GM19455 (cell line): ENCODE data around the gene ACAT2.
"Not testable (repeated sequence)": the region's sequence is repeated elsewhere in the genome, so short reads cannot be mapped to it uniquely, and the experiment has no call there.

Source experiments
- ATAC-seq: cut with Tn5 transposase; IDR thresholded peaks from one replicate; pipeline ENCODE4 v1.9.1; 2021; ENCODE audit not compliant: unreplicated experiment

ACAT2 gene

DNA sequence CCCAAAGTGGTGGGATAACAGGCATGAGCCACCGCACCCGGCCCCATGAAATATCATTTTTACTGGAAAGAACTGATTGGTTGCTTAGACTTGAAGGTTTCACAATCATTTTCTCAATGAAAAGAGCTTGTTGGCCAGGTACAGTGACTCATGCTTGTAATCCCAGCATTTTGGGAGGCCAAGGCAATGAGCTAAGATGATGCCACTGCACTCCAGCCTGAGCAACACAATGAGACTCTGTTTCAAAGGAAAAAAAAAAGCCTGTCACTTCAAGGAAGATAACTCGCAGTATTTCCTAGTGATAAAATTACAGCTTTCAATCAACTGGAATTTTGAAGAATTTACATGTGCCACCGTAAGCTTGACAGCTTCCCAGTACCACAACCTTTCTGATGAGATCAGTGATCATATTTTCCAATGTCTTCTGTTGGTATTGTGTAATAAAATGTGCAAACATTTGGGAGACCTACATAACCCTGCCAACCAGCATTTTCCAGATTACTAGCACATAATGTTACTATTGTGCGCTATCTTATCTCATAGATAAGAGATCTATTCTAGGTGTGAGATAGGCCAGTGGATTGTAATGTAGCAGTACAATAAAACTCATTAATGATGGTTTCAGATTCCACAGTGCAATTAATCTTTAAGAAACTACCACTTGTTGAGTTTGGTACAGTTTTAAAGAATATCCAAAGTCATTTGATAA is 45.5 kb downstream of the ACAT2 start:
- ATAC-seq: no peak

DNA sequence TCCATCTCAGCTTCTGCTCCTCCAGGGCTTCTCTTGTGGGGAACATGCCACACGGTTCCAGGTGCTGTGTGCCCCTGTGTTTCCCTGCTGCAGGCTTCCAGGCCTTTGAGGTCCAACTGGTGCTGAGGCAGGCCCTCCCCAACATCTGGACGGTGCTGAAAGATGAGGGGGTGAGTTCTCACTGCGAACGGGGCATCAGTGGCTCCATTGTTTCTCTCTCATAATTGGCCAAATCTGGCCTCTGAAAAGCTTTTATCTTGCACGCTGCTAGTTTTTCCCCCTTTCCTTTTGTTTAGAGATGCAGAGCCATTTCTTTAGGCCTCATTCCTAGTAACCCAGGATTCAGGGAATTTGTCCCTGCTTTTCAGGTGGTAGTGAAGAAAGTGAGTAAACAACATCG is 46.8 kb downstream of the ACAT2 start:
- no peak for ATAC-seq

DNA sequence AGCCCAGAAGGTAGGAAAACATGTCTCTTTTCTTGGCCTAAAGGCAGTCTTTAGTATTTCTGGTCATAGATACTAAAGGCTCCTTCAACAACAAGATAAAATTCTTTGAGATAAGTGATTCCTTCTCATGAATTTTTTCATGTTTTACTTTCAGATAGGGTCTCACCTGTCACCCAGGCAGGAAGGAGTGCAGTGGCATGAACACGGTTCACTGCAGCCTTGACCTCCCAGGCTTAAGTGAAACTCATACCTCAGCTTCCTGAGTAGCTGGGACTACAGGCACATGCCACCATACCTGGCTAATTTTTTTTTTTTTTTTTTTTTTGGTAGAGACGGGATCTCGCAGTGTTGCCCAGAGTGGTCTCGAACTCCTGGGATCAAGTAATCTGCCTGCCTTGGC is 47.3 kb downstream of the ACAT2 start:
- no peak for ATAC-seq

DNA sequence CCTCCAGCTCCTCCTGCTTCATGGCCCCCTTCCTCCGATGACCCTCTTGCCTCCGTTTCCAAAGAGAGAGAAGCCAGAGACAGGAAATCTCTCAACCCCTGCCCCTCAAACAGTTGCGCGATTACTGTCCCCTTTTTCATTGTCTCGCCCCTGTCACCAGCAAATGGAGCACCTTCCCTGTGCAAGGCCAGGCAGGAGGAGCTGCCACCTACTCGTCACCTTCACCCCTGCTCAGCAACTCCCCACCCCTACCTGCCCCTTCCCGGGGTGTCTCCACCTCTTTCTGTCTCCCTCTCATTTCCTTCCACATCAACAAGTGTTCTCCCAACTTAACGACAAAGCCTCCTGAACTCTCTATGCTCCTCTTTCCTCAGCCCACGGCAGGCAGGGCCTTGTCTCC is 51.9 kb downstream of the ACAT2 start:
- ATAC-seq: no peak

DNA sequence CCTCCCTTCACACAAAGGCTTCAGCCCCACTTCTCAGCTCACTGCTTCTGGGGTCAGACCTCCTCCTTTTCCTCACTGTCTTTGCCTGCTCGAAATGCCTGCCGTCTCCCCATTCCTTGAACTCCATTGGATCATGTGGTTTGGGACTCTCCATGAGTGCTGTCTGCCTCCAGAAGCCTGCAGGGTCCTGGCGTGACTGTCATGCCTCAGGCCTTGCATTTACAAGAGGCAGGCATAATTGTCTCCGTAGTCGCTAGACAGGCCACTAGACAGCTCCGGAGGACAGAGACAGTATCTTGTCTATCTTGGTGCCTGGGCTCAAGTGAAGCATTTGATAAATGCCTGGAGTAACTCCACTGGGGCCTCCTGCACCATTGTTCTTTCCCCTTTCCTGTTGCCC is 53.6 kb downstream of the ACAT2 start:
- ATAC-seq: no peak

DNA sequence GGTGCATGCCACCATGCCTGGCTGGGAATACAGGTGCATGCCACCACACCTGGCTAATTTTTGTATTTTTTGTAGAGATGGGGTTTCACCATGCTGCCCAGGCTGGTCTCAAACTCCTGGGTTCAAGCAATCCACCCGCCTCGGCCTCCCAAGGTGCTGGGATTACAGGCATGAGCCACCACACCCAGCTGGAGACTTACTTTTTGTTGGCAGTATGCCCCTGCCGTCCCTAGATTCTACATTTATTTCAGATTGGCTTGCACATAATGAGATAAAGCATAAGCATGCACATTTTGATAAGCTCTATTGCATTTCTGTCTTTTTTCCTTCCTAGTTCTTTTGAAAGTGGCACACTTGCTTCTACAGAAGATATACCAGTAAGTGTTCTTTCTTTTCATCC is 54.9 kb downstream of the ACAT2 start:
- ATAC-seq: not testable (repeated sequence)

DNA sequence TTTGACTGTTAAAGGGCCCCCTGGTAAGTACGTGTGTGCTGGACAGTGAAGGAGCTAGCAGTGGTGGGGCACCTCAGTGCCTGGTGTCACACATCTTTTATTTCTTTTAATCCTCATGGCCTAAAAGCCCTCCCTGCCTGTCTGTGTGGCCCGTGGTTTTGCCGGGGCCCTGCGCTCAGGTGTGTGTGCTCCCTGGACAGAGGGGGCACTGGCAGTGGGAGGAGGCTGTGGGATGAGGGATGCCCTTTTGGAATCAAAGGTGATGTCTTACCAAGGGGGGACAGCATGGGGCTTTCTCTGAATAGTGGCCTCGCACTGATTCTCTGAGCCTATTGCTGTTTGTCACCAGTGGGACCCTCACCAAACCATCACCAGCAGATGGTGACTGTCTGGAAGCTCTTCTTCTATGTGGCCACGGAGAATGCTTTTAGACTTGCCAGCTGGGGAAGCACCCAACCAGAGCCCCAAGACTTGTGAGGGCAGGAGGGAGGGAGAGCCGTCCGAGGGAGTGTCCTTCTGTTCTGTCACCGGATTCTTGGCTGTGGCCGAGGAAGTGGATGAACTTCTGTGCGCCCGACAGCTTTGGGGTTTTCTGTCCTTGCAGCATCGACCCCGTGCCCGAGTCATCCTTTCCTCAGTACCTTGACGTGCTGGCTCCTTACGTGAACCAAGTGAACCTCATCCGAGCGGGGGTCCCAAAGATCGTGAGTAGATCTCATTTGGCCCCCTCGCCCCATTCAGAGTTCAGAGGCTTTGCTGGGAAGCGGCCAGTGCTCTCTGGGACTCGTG is 56.3 kb downstream of the ACAT2 start:
- no peak for ATAC-seq

DNA sequence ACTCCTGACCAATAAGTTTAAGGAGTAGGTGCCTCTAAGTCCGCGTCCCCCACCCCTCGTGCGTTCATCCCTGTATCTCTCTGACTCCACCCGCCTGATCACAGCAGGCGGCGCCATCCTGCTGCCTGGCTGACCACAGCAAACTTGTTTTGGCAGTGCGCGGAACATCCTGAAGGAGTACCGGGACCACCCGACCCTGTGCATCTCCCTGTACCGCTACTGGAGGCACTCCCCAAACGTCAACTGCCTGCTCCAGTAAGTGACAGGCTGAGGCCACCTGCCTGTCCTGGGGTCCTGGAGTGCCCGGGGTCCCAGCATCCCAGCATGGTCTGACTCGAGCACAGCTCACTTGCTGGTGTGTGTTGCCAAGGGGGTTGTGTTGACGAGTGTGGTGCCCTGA is 57.3 kb downstream of the ACAT2 start:
- ATAC-seq: no peak

DNA sequence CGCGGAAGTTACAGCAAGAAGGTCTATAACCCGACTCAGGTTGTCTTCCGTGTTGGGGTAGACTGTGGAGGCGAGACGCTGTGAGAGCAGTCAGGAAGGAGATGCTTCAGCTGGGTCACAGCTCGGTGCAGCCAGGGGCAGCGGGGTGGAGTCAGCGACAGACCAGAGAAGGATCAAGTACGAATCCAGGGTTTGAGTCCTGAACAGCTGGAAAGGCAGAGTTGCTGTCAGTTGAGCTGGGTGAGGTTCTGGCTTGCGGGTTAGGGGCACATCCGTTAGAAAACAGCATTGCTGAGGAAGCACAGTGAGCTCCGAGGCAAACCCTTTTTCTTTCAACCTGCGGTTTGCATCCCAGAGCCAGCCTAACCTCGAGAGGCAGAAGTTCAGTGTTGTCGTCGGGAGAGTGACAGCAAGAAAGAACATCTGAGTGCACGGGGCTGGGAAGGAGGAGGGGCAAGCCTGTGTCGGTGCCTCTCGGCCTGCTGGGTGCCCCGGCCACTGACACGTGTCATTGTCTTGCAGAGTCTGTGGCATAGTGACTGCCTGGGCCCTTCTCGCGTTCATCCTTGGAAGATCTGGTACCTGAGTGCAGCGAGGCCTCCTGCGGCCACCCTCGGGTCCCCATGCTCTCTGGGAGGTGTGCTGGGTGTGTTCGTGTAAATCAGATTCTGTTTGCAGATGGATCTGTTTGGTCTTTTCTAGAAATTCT is 58.2 kb downstream of the ACAT2 start:
- ATAC-seq: no peak

DNA sequence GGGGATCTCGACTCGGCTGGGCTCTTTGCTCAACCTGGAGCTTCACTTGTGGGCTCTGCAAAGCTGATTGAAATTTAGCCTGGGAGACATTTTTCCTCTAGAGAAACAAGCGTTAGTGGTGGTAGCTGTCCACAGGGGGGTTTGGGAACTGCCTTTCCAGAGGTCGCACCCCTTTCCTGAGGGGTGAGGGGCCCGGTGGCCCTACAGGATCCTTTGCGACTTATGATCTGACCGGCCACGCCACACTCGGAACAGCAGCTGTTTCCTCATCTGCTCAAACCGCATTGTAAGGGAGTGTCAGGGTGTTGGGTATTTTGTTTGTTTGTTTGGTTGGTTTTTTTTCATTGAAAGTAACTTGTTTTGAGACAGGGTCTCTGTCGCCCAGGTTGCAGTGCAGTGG is 59.3 kb downstream of the ACAT2 start:
- ATAC-seq: no peak

DNA sequence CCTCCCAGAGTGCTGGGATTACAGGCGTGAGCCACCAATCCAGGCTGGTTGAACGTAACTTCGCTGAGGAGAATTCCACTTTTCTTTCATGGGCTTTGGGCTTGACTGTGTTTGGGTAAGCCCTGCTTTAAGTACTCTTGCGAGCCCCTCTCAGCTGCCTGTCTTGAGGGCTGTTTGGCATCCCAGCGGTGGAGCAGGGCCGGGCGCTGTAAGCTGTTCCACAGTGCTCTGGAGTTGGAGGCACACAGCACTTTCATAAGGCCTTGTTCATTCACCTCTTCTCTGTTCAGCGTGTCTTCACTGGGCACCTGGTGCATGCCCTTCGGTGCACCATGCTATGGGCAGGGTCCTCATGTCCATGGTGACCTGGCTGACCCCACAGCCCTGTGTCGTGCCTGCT is 59.9 kb downstream of the ACAT2 start:
- ATAC-seq: no peak

DNA sequence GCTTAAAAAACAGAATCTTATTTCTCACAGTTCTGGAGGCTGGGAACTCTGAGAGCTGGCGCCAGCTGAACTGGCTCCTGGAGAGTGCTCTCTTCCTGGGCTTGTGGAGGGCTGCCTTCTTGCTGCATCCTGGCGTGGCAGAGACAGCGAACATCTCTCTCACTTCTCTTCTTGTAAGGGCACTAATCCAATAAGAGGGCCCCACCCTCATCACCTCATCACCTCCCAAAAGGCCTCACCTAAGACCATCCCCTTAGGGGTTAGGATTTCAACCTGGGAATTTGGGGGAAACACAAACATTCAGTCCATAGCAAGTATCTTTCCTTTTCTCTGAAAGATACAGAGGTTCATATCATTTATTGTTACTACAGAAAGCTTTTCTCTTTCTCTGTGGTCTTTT is 62.1 kb downstream of the ACAT2 start:
- ATAC-seq: no peak

DNA sequence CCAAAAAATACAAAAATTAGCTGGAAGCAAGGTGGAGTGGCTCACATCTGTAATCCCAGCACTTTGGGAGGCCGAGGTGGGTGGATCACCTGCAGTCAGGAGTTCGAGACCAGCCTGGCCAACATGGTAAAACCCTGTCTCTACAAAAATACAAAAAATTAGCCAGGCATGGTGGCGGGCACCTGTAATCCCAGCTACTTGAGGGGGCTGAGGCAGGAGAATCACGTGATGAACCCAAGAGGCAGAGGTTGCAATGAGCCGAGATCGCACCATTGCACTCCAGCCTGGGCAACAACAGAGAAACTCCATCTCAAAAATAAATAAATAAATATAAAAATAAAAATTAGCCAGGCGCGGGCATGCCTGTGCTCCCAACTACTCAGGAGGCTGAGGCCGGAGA is 62.8 kb downstream of the ACAT2 start:
- ATAC-seq: not testable (repeated sequence)

DNA sequence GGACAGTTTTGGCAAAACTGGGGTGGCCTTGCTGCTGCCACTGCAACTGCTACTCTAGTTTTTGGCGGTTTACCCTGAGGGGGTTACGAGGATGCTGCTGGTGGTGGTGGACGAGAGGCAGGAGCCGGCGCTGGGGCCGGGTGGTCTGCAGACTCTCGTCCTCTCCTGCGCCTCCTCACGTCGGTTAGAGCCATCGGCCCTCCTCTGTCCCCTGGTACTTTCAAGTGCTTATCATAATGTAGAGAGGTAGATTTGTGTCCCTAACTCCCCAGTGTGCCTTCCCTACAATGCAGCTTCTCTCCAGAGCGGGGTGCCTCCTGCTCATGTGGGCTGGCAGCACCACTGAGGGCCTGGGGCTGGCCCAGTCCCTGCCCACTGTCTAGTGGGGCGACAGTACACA is 64.2 kb downstream of the ACAT2 start:
- no peak for ATAC-seq

DNA sequence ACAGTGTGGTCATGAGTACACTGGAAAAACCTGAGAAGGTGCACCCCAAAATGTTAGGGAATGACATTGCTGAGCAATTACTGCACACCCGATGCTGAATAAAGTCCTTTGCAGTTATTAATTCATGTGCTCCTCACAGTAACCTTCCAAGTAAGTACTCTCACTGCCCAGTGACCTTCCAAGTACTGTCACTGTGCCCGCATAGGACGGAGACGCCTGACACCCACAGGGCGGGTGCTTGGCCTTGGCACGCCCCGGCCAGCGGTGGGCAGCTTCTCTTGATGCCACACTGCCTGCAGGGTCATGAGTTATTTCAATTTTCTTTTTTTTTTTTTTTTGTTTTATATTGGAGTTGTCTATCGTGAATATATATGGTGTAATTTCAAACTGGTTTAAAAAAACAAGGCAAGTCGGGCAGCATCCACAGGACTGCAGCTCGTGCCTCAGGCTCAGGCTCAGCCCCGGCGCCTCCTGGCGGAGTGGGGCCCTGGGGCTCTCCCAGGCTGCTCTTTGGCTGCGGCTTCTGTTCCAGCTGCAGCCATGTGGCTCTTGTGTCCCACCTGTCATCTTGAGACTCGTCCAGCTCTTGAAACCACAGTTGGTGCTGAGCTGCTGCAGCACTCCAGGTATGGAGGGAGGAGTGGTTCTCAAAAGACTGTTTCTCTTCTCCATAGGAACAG is 65.3 kb downstream of the ACAT2 start:
- ATAC-seq: no peak

DNA sequence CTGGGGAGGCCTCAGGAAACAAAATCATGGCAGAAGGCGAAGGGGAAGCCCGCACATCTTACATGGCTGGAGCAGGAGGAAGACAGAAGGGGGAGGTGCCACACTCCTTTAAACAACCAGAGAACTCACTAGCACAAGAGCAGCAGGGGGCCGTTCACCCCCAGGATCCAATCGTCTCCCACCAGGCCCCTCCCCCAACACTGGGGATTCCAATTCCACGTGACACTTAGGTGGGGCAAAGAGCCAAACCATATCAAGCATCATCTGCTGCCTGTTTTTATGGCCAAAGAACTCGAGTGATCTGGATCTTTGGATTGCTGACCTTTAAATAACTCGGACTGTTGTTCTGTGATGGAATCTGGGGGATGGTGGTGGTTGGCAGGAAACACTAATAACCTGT is 66.2 kb downstream of the ACAT2 start:
- no peak for ATAC-seq
